ENCODE measurements around the gene ANO6. TPM values are rescaled to one million over a fixed set of nuclear protein-coding genes. Genes with fewer than 3 reads are reported as not detected.

Gene ANO6
- total and polyA plus RNA-seq, 2 of the 4 experiments (the other 2 are of a cell fraction): 21.6 to 41.0 TPM

GRCh38 chr12:45223868-45224267 is 8.0 kb downstream of the ANO6 start:
- TF ChIP-seq RCOR1 (IDR thresholded peaks at IDR 0.05; ENCODE audit: insufficient replicate concordance, low read length) (no peak), POLR2A (IDR thresholded peaks at IDR 0.05; ENCODE audit: low read depth, low read length) (no peak), RFX5 (IDR thresholded peaks at IDR 0.05; ENCODE audit: low read depth, low read length) (no peak), MXI1 (IDR thresholded peaks at IDR 0.05; ENCODE audit: borderline replicate concordance, low read depth, low read length) (no peak), BHLHE40 (IDR thresholded peaks at IDR 0.05; ENCODE audit: low read depth, low read length) (no peak), CEBPB (IDR thresholded peaks at IDR 0.05; ENCODE audit: low read depth, low read length) (no peak), RAD21 (IDR thresholded peaks at IDR 0.05; ENCODE audit: low read length) (no peak), MAFK (IDR thresholded peaks at IDR 0.05; ENCODE audit: low read depth, low read length) (peak; percentile 72), ELK1 (IDR thresholded peaks at IDR 0.05; ENCODE audit: borderline replicate concordance, low read depth, low read length) (no peak)
- no peak overlapping the region for H3K18ac ChIP-seq (ENCODE audit: low read depth, low read length)
- ATAC-seq (ENCODE audit: low read depth): no peak
- no TSS peak for BruUV-seq (replicated peaks)
- intact Hi-C loops (cut with micrococcal nuclease): no loop called here
- H3K27ac ChIP-seq (ENCODE audit: insufficient read depth, low read length): no peak overlapping the region; the same call in 1 of the 2 replicates
- no peaks in the 10 kb centered on the region for H3K36me3 ChIP-seq (ENCODE audit: control insufficient read depth, insufficient read depth, low read length)
- H4K91ac ChIP-seq (ENCODE audit: insufficient read depth, low read depth, low read length): no peak overlapping the region
- no peak overlapping the region for H2BK20ac ChIP-seq (ENCODE audit: low read depth, low read length)
- POLR2A ChIA-PET (ENCODE audit: unreplicated experiment): no interaction called here
- 0 out of 2 replicates have a peak overlapping the region, but pooled peaks have one; percentile 39 for H3K14ac ChIP-seq (replicated peaks; ENCODE audit: low read depth, low read length)
- H2AK9ac ChIP-seq (replicated peaks; ENCODE audit: low read depth, low read length, poor library complexity): no peak overlapping the region
- H3K56ac ChIP-seq (ENCODE audit: extremely low read depth, insufficient read depth, low read length): no peak overlapping the region
- H3K79me1 ChIP-seq (ENCODE audit: low read depth in 1 of 2, low read length in 2 of 2): peaks cover 22 to 77% of the 10 kb centered on the region in 2 experiments
- no peak overlapping the region for H3K9ac ChIP-seq (ENCODE audit: low read depth, low read length)
- CTCF ChIA-PET: interaction anchor here (1.9 kb wide), 1 partner anchor 9 kb away, joined by 4 read pairs; the partner anchor contains the start of gene ANO6
- H3K4ac ChIP-seq (ENCODE audit: low read depth, low read length): no peak overlapping the region
- peak overlapping the region; percentile 16; the same call in 1 of the 2 replicates for H3K23ac ChIP-seq (ENCODE audit: low read depth, low read length)
- in situ Hi-C loops (cut with MboI; ENCODE audit: low sequenced_read_pairs): no loop called here
- no peak overlapping the region for H3K4me3 ChIP-seq (ENCODE audit: insufficient read depth, low read depth, low read length)
- H4K20me1 ChIP-seq (ENCODE audit: insufficient read depth, low read length): peaks cover 30% of the 10 kb centered on the region; the same call in 1 of the 2 replicates
- H2AK5ac ChIP-seq (ENCODE audit: low read depth, low read length): 0 out of 2 replicates have a peak overlapping the region, but pooled peaks have one; percentile 11
- peaks cover 6% of the 10 kb centered on the region; the same call in 1 of the 2 replicates for H3K9me1 ChIP-seq (ENCODE audit: insufficient read depth, low read length)
- H2BK15ac ChIP-seq (ENCODE audit: low read depth, low read length): no peak overlapping the region
- peak overlapping the region in 1 of 2 experiments; percentile 40; a peak in 1 of 4 replicates for H4K8ac ChIP-seq (ENCODE audit: low read depth in 2 of 2, low read length in 2 of 2)
- H3K4me1 ChIP-seq (ENCODE audit: control insufficient read depth, insufficient read depth, low read length): peaks cover 8% of the 10 kb centered on the region
- H2BK5ac ChIP-seq (ENCODE audit: low read depth, low read length, poor library complexity, severe bottlenecking): no peak overlapping the region
- no peak overlapping the region for H3K4me2 ChIP-seq (ENCODE audit: low read depth, low read length)
- dilution Hi-C loops (cut with HindIII; ENCODE audit: low sequenced_read_pairs, unreplicated experiment): no loop called here
- H2AFZ ChIP-seq (replicated peaks; ENCODE audit: low read length, poor library complexity): no peak overlapping the region
- no peaks in the 10 kb centered on the region for H3K9me3 ChIP-seq (ENCODE audit: control insufficient read depth, insufficient read depth, low read length)
- H3K27me3 ChIP-seq (ENCODE audit: control insufficient read depth, insufficient read depth, low read length): no peaks in the 10 kb centered on the region
- WGBS, 2 experiments (ENCODE audit: extremely low coverage in 2 of 2, insufficient read length in 1 of 2): no CpG with 5 or more reads among the region's 2 CpGs
- DNase-seq: no peak
- no peak overlapping the region for H2BK120ac ChIP-seq (ENCODE audit: low read depth, low read length)
- no peak overlapping the region for H4K5ac ChIP-seq (ENCODE audit: low read depth, low read length)

Measured in IMR-90 (cell line).